ENCODE results near the gene PPP4R1. TPM values are rescaled to one million over a fixed set of nuclear protein-coding genes. Genes with fewer than 3 reads are reported as not detected.
A peak's percentile ranks its signal among the peaks of the same experiment; 100 is the strongest.

Gene PPP4R1
- total RNA-seq, 2 experiments from 2014 or later: 23.0 to 23.6 TPM

DNA sequence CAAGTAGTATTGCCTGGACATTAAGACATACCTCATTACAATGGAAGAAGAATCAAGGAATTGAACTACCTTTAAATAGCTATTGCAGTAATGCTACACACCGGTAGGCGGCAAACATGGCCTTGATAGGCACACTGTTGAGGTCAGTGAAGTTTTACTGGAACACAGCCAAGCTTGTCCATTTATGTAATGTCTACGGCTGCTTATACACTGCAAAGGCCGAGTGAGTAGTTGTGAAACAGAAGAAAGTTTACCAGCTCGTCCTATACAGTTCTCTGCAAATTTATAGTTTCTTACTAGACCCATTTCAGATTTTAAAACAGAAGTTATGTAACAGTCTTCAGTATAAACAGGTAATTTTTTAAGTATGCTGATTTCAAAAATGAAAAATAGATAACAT is 38.8 kb downstream of the PPP4R1 start:
- Mint-ChIP-seq H3K36me3 (ENCODE audit: low read depth) (peaks cover 14% of the 10 kb centered on the region), H3K4me1 (ENCODE audit: low read depth) (no peaks in the 10 kb centered on the region), H3K4me3 (no peak overlapping the region), H3K27ac (no peak overlapping the region), H3K9me3 (no peaks in the 10 kb centered on the region), H3K27me3 (ENCODE audit: low read depth) (no peaks in the 10 kb centered on the region)
- intact Hi-C loops (cut with micrococcal nuclease): no loop called here
- DNase-seq: peak; percentile 31
- CTCF ChIA-PET: interaction anchor here (0.5 to 1.1 kb wide), 5 partner anchors 9 to 211 kb away, joined by 3 to 4 read pairs (median 3); no protein-coding TSS in a partner anchor

DNA sequence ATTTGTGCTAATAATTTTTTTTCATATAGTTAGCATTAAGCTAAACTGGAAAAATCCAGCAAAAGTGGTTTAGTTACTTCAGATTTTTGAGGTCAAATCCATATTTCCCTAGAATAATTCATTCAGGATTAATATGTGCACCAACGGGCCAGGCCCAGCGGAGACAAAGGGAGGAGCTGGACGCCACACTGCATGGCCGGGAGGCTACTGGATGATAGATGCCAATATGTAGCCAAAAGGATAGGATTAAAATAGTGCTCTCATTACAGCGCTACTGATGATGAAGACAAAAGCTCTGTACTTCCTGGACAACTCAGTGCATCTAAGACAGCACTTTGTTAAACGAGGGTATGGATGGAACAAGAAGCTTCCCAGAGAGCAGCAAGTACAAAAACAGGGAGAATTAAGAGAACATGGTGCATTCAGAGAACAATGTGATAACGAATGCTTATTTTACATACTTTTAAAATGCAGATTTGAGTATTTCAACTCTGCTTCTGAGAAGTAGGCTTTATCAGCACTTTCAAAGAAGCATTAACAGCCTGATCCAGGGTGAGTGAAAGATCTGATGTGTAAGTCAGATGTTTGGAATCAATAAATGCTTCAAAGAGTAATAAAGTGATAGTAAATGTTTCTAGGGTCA is 39.8 kb downstream of the PPP4R1 start:
- Mint-ChIP-seq H3K27ac (no peak overlapping the region), H3K27me3 (ENCODE audit: low read depth) (no peaks in the 10 kb centered on the region), H3K36me3 (ENCODE audit: low read depth) (peaks cover 16% of the 10 kb centered on the region), H3K4me1 (ENCODE audit: low read depth) (no peaks in the 10 kb centered on the region), H3K4me3 (no peak overlapping the region), H3K9me3 (no peaks in the 10 kb centered on the region)
- intact Hi-C loops (cut with micrococcal nuclease): no loop called here
- CTCF ChIA-PET: interaction anchor here (0.5 to 1.1 kb wide), 3 partner anchors 14 to 210 kb away, joined by 3 to 4 read pairs (median 3); no protein-coding TSS in a partner anchor
- DNase-seq: no peak

DNA sequence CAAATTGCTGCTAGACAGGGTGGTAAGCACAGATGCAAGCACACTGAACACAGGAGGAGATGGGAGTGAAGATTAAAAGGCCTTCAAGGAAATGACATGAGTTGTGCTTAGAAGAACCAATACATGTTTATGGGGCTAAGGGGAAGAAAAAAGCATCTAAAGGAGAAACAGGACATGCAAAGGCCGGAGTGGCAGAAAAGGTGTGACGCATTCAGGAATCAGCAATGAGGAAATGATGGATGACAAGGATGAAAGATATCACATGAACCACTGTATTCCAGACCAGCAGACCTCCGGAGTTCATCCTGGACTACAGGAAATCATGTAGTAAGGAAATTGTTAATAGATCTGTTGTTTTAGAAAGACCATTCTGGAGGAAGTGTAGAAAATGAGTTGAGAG is 42.8 kb downstream of the PPP4R1 start:
- H3K27ac Mint-ChIP-seq: no peak overlapping the region
- no peaks in the 10 kb centered on the region for H3K9me3 Mint-ChIP-seq
- peaks cover 16% of the 10 kb centered on the region for H3K36me3 Mint-ChIP-seq (ENCODE audit: low read depth)
- intact Hi-C loops (cut with micrococcal nuclease): no loop called here
- CTCF ChIA-PET: no interaction called here
- H3K27me3 Mint-ChIP-seq (ENCODE audit: low read depth): no peaks in the 10 kb centered on the region
- H3K4me3 Mint-ChIP-seq: no peak overlapping the region
- no peaks in the 10 kb centered on the region for H3K4me1 Mint-ChIP-seq (ENCODE audit: low read depth)
- no peak for DNase-seq

DNA sequence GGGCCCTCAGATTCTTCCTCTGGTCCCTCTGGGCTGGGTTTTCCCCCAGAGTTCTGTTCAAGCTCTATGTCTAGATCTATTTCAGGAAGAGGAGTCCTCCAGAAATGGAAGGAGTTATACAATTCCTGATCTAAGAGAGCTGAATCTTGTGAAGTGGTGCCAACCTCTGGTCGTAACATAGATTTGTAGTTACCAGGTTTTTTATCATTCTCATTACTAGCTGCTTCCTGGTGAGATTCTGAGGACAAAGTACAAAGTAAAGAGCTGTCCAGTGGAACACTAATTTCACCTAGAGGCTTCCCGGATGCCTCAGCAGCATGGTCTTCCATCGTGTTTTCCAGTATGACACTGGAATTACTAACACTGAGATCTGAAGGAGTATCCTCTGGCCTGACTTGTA is 44.1 kb downstream of the PPP4R1 start:
- Mint-ChIP-seq H3K27me3 (ENCODE audit: low read depth) (no peaks in the 10 kb centered on the region), H3K4me1 (ENCODE audit: low read depth) (no peaks in the 10 kb centered on the region), H3K27ac (no peak overlapping the region), H3K4me3 (no peak overlapping the region), H3K9me3 (no peaks in the 10 kb centered on the region), H3K36me3 (ENCODE audit: low read depth) (peaks cover 11% of the 10 kb centered on the region)
- no peak for DNase-seq
- intact Hi-C loops (cut with micrococcal nuclease): no loop called here
- CTCF ChIA-PET: interaction anchor here (0.6 kb wide), 1 partner anchor 1355 kb away, joined by 3 read pairs; no protein-coding TSS in a partner anchor

DNA sequence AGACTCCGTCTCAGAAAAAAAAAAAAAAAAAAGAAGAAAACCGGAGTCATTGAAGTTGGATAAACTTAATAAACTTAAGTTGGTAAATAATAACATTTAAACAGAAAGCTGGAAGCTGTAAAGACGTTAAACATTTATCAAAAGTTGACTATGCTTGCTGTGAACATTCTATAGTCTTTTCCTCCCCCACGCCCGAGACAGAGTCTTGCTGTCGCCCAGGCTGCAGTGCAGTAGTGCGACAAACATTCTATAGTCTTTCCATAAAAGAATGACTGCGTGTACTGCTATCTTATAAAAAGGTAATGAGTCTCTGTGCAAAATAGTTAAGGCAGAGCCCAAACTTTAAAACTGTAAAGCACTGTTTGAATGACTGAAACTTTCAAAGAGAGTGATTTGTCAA is 45.2 kb downstream of the PPP4R1 start:
- DNase-seq: no peak
- H3K4me1 Mint-ChIP-seq (ENCODE audit: low read depth): no peaks in the 10 kb centered on the region
- no peak overlapping the region for H3K27ac Mint-ChIP-seq
- intact Hi-C loops (cut with micrococcal nuclease): no loop called here
- peaks cover 11% of the 10 kb centered on the region for H3K36me3 Mint-ChIP-seq (ENCODE audit: low read depth)
- CTCF ChIA-PET: interaction anchor here (0.6 kb wide), 1 partner anchor 40 kb away, joined by 3 read pairs; no protein-coding TSS in a partner anchor
- H3K4me3 Mint-ChIP-seq: no peak overlapping the region
- H3K27me3 Mint-ChIP-seq (ENCODE audit: low read depth): no peaks in the 10 kb centered on the region
- H3K9me3 Mint-ChIP-seq: no peaks in the 10 kb centered on the region

DNA sequence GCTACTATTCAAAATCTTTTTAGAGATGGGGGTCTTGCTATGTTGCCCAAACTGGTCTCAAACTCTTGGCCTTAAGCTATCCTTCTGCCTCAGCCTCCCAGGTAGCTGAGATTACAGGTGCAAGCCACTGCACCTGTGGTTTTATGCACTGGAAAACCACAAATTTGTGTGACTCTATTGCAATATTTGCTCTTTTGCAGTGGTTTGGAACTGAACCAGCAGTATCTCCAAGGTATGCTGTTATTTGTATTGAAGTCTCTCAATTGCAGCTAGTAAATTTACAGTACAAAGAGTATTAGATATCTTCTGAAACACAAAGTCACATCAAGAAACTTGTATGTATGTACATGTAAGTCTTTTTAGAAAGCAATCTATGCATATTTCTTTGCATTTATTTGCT is 46.2 kb downstream of the PPP4R1 start:
- H3K4me3 Mint-ChIP-seq: no peak overlapping the region
- H3K36me3 Mint-ChIP-seq (ENCODE audit: low read depth): peaks cover 11% of the 10 kb centered on the region
- intact Hi-C loops (cut with micrococcal nuclease): no loop called here
- no peak overlapping the region for H3K27ac Mint-ChIP-seq
- DNase-seq: no peak
- no peaks in the 10 kb centered on the region for H3K27me3 Mint-ChIP-seq (ENCODE audit: low read depth)
- CTCF ChIA-PET: interaction anchor here (0.5 to 1.3 kb wide), 3 partner anchors 52 to 57 kb away, joined by 3 to 4 read pairs (median 3); no protein-coding TSS in a partner anchor
- H3K4me1 Mint-ChIP-seq (ENCODE audit: low read depth): no peaks in the 10 kb centered on the region
- no peaks in the 10 kb centered on the region for H3K9me3 Mint-ChIP-seq

DNA sequence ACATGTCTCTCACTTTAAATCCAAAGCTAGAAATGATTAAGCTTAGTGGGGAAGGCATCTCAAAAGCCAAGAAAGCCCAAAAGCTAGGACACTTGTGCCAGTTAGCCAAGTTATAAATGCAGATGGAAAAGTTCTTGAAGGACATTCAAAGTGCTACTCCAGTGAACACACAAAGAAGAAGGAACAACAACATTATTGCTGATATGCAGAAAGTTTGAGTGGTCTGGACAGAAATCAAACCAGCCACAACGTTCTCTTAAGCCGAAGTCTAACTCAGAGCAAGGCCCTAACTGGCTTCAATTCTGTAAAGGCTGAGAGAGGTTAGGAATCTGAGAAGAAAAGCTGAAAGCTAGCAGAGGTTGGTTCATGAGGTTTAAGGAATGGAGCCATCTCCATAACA is 49.0 kb downstream of the PPP4R1 start:
- no peaks in the 10 kb centered on the region for H3K9me3 Mint-ChIP-seq
- H3K27ac Mint-ChIP-seq: no peak overlapping the region
- H3K4me3 Mint-ChIP-seq: no peak overlapping the region
- intact Hi-C loops (cut with micrococcal nuclease): no loop called here
- no peak for DNase-seq
- H3K27me3 Mint-ChIP-seq (ENCODE audit: low read depth): no peaks in the 10 kb centered on the region
- H3K36me3 Mint-ChIP-seq (ENCODE audit: low read depth): peaks cover 15% of the 10 kb centered on the region
- H3K4me1 Mint-ChIP-seq (ENCODE audit: low read depth): no peaks in the 10 kb centered on the region
- CTCF ChIA-PET: interaction anchor here (1.1 to 1.4 kb wide), 2 partner anchors 114 to 157 kb away, joined by 3 read pairs; no protein-coding TSS in a partner anchor

DNA sequence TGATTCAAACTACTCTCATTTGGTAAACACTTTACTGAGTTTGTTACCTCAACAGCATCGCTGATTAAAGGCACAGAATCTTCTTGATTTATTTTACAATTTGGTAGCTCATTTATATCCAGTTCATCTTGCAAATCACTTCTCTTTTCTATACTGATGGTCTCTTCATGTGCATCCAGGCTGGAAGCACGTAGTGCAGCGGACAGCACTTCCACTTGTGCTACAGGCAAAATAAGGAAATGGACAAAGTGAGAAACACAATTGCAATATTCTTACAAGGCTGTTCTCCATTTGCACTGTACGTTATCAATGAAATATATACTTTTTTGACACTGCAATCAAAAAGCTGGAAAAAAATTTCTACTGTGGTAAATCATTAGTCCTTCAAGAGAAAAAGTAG is 51.0 kb downstream of the PPP4R1 start:
- intact Hi-C loops (cut with micrococcal nuclease): no loop called here
- no peak overlapping the region for H3K27ac Mint-ChIP-seq
- H3K27me3 Mint-ChIP-seq (ENCODE audit: low read depth): no peaks in the 10 kb centered on the region
- CTCF ChIA-PET: no interaction called here
- H3K4me1 Mint-ChIP-seq (ENCODE audit: low read depth): no peaks in the 10 kb centered on the region
- peaks cover 13% of the 10 kb centered on the region for H3K36me3 Mint-ChIP-seq (ENCODE audit: low read depth)
- no peak for DNase-seq
- no peak overlapping the region for H3K4me3 Mint-ChIP-seq
- no peaks in the 10 kb centered on the region for H3K9me3 Mint-ChIP-seq

DNA sequence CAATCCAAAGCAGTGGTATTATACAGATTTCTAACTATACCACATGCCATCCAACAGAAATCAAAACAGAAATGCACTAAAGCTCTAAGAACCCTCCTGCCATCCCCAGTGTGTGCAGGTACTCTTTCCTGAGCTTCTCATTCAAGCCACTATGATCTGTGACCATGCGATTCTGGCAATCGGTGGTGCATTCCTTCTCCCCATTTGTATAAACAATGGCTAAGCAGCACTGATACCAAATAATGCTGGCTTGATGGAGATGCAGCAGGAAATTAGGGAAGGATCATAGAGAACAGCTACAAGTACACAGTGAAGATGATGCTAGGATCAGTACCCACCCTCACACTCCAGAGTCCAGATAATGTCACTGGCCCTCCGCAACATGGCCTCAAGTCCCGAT is 51.8 kb downstream of the PPP4R1 start:
- Mint-ChIP-seq H3K4me1 (ENCODE audit: low read depth) (no peaks in the 10 kb centered on the region), H3K27me3 (ENCODE audit: low read depth) (no peaks in the 10 kb centered on the region), H3K9me3 (no peaks in the 10 kb centered on the region), H3K36me3 (ENCODE audit: low read depth) (peaks cover 18% of the 10 kb centered on the region), H3K4me3 (no peak overlapping the region), H3K27ac (no peak overlapping the region)
- CTCF ChIA-PET: no interaction called here
- no peak for DNase-seq
- intact Hi-C loops (cut with micrococcal nuclease): no loop called here

DNA sequence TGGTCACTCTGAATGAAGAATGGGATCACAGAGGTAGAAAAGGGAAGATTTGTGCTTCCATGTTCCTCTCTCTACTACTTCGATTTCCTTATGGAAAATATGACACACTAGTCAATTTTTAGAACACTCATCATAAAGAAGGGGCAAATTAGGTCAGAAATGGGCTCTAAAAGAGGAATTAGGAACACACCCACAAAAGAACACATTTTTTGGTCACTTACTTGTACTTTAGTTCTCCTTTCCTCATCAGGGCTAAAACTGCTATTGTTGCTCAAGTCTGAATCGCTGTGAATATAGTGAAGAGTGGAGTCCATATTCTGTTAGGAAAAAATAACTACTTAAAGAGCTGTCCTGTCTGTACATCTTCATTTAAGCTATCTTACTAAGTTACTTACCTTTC is 52.6 kb downstream of the PPP4R1 start:
- CTCF ChIA-PET: no interaction called here
- no peak overlapping the region for H3K4me3 Mint-ChIP-seq
- H3K36me3 Mint-ChIP-seq (ENCODE audit: low read depth): peaks cover 20% of the 10 kb centered on the region
- intact Hi-C loops (cut with micrococcal nuclease): no loop called here
- no peak overlapping the region for H3K27ac Mint-ChIP-seq
- no peaks in the 10 kb centered on the region for H3K4me1 Mint-ChIP-seq (ENCODE audit: low read depth)
- no peaks in the 10 kb centered on the region for H3K9me3 Mint-ChIP-seq
- DNase-seq: no peak
- no peaks in the 10 kb centered on the region for H3K27me3 Mint-ChIP-seq (ENCODE audit: low read depth)

DNA sequence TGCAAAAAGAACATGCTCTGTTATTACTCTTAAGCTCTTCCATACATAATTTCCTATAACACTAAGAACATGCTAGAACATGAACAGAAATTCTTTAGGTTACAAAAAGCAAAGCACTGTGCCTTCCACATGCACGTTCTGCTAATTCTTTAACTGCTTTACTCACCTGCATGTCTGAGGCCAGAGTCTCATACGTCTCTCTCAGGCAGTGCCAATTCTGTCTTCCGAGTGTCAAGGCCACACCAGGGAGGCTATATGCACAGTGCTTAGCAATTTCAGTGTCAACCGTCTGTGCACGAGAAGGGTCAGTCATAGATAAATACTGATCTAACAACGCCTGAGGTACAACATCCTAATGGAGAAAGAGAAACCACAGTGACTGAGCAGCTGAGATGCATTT is 55.1 kb downstream of the PPP4R1 start:
- CTCF ChIA-PET: interaction anchor here (1.1 kb wide), 1 partner anchor 221 kb away, joined by 3 read pairs; no protein-coding TSS in a partner anchor
- no peak for DNase-seq
- Mint-ChIP-seq H3K9me3 (no peaks in the 10 kb centered on the region), H3K27ac (no peak overlapping the region), H3K4me1 (ENCODE audit: low read depth) (no peaks in the 10 kb centered on the region), H3K4me3 (no peak overlapping the region), H3K36me3 (ENCODE audit: low read depth) (peaks cover 33% of the 10 kb centered on the region), H3K27me3 (ENCODE audit: low read depth) (no peaks in the 10 kb centered on the region)
- intact Hi-C loops (cut with micrococcal nuclease): no loop called here

DNA sequence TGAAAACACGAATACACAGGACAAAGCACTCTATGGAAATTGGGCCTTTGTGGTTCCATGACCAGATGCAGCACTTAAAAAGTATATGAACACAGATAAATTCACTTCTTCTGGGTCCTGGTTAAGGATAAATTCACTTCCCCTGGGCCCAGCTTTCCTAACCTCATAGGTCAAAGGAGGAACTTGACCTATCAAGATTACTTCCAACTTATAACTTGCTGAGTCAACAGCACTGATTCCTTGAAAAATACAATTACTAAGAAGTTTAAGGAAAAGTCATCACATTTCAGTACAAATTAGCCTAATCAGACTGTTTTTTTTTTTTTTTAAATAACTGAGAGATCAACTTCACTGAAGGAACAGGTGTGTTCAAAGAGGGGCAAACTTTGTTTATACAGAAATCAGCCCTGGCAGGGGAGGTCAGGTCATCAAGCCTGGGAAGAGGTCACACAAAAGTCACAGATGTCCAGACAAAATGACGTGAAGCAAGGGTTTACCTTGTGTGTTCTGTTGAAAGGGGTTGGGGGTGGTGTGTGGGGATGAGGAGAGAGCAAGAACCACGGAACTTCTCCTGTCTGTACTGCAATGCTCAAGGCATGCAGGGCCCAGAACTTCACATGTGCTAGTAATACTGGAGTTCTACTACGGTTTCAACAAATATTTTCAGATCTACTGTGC is 55.8 kb downstream of the PPP4R1 start:
- Mint-ChIP-seq H3K36me3 (ENCODE audit: low read depth) (peaks cover 36% of the 10 kb centered on the region), H3K27ac (no peak overlapping the region), H3K27me3 (ENCODE audit: low read depth) (no peaks in the 10 kb centered on the region), H3K9me3 (no peaks in the 10 kb centered on the region), H3K4me3 (no peak overlapping the region), H3K4me1 (ENCODE audit: low read depth) (no peaks in the 10 kb centered on the region)
- CTCF ChIA-PET: no interaction called here
- intact Hi-C loops (cut with micrococcal nuclease): no loop called here
- DNase-seq: no peak
